WI38 (cell line): Measurements from ENCODE around the gene TET1.
"Not testable (repeated sequence)": the region's sequence is repeated elsewhere in the genome, so short reads cannot be mapped to it uniquely, and the experiment has no call there.

Experiments used
- H3K4me3 ChIP-seq: 2 replicates; pipeline ENCODE4 v1.5.1; 2011; ENCODE audit warnings: low read depth, mild to moderate bottlenecking, control low read depth, low read length
- CTCF ChIP-seq: IDR thresholded peaks from 2 replicates; pipeline ENCODE4 v1.5.1; 2012; ENCODE audit warnings: low read depth, mild to moderate bottlenecking, control low read depth, low read length

Gene TET1

GRCh38 chr10:68560186-68560942 is at the start of gene TET1:
TSS of gene TET1 (plus strand) at chr10:68560337. CDS start at chr10:68572339, 12,002 bp downstream.
- no peak for TF ChIP-seq CTCF
- peak within 1 kb of the TSS; percentile 80 for H3K4me3 ChIP-seq

GRCh38 chr10:68516216-68516615 is 43.9 kb upstream of the TET1 start:
- not testable (repeated sequence) for H3K4me3 ChIP-seq

- TF ChIP-seq CTCF = no peak
- no peak overlapping the region for H3K4me3 ChIP-seq
These were observed 43.4 kb upstream of the TET1 start for GRCh38 chr10:68516766-68517165.

- no peak overlapping the region for H3K4me3 ChIP-seq
- no peak for TF ChIP-seq CTCF
These were observed 42.9 kb upstream of the TET1 start for GRCh38 chr10:68517188-68517587.

- H3K4me3 ChIP-seq = not testable (repeated sequence)
These were observed 41.5 kb upstream of the TET1 start for GRCh38 chr10:68518609-68519008.

GRCh38 chr10:68525490-68526038 is 34.6 kb upstream of the TET1 start:
- H3K4me3 ChIP-seq = not testable (repeated sequence)

GRCh38 chr10:68526634-68527307 is 33.4 kb upstream of the TET1 start:
- no peak for TF ChIP-seq CTCF
- peak overlapping the region; percentile 98 for H3K4me3 ChIP-seq

GRCh38 chr10:68536973-68537372 is 23.2 kb upstream of the TET1 start:
- no peak for TF ChIP-seq CTCF
- H3K4me3 ChIP-seq = no peak overlapping the region

GRCh38 chr10:68537796-68538195 is 22.3 kb upstream of the TET1 start:
- no peak for TF ChIP-seq CTCF
- H3K4me3 ChIP-seq = no peak overlapping the region
